Endothelial cell (in vitro differentiated cells): ENCODE measurements around the gene TRAF4. TPM values are rescaled to one million over a fixed set of nuclear protein-coding genes. Genes with fewer than 3 reads are reported as not detected.

ENCODE experiments used
- DNase-seq: peaks from one replicate; pipeline ENCODE4 v3.0.0; 2021; ENCODE audit warnings: low spot score
- H3K27ac Mint-ChIP-seq: one replicate; pipeline ENCODE4 v1.8.0; 2021; ENCODE audit warnings: mixed read lengths, inconsistent platforms; ENCODE audit not compliant: unreplicated experiment
- H3K27me3 Mint-ChIP-seq: one replicate; pipeline ENCODE4 v1.8.0; 2021; ENCODE audit warnings: mild to moderate bottlenecking, moderate library complexity, mixed read lengths, inconsistent platforms; ENCODE audit not compliant: unreplicated experiment
- H3K36me3 Mint-ChIP-seq: one replicate; pipeline ENCODE4 v1.8.0; 2021; ENCODE audit warnings: mild to moderate bottlenecking, low read depth, mixed read lengths, inconsistent platforms; ENCODE audit not compliant: unreplicated experiment
- H3K4me1 Mint-ChIP-seq: one replicate; pipeline ENCODE4 v1.8.0; 2021; ENCODE audit warnings: mild to moderate bottlenecking, mixed read lengths, inconsistent platforms; ENCODE audit not compliant: unreplicated experiment
- H3K4me3 Mint-ChIP-seq: one replicate; pipeline ENCODE4 v1.8.0; 2021; ENCODE audit warnings: mild to moderate bottlenecking, mixed read lengths, inconsistent platforms; ENCODE audit not compliant: unreplicated experiment
- H3K9me3 Mint-ChIP-seq: one replicate; pipeline ENCODE4 v1.8.0; 2021; ENCODE audit warnings: mixed read lengths, inconsistent platforms; ENCODE audit not compliant: unreplicated experiment
- CTCF ChIP-seq: fragments of 200-600 bp; sonication (generic); IDR thresholded peaks from one replicate; pipeline ENCODE4 v1.5.0; 2021; ENCODE audit warnings: antibody characterized with exemption; ENCODE audit not compliant: unreplicated experiment
- total RNA-seq: library from RNA; stranded (reverse); fragmentation: NEBNext Ultra II Directional; extraction: Animal tissue kit (Norgen Biotek cat#: 25700); gene quantifications from one replicate; pipeline ENCODE4 v1.2.1, GENCODE V29; 2021; ENCODE audit not compliant: unreplicated experiment

Gene TRAF4
- total RNA-seq, 1 donor from 2014 or later: 166 TPM

DNA sequence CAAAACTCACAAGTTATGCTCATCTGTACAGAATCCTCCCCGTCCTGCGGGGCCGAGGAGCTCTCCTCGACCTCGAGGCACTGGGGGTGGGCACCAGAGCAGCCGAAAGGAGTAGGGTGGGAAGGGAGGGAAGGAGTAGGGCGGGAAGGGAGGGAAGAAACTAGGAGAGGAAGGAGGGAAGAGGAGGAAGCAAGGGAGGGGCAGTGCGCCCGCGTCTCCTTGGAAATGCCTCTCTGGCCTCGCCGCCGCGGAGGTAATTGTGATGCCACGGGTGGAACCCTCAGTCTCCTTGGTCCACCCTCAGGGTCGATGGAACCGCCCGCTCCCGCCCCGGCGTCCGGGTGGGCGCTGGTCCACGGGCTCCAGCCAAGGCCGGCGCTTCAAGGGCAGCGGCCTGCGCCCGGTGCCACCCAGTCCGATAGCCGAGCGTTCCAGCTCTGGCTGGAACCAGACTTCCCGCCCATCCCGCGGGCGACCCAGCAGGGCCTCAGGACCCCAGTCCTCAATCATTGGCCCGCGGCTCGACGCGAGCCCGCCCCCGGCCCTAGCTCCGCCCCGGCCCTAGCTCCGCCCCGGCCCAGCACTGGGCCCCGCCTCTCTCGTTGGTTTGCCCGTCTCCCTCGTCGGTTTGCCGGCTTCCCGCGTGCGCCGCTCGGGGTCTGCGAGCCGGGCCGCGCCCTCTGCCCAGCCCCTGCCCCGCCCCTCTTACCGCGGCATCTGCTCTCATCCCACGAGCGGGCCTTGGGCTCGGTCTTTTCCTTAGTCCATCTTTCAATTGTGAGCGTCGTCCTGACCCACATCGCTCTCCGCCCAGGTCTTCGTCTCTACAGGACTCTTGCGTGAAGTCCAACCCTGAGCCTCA, 32.7 kb upstream of the TRAF4 start:
- Mint-ChIP-seq H3K27ac (peak overlapping the region; percentile 98), H3K36me3 (peaks cover 26% of the 10 kb centered on the region), H3K4me1 (peaks cover 17% of the 10 kb centered on the region), H3K27me3 (peaks cover 23% of the 10 kb centered on the region), H3K4me3 (peak overlapping the region; percentile 97), H3K9me3 (no peaks in the 10 kb centered on the region)
- no peak for TF ChIP-seq CTCF
- peak; percentile 97 for DNase-seq

GRCh38 chr17:28711723-28712031, 32.1 kb upstream of the TRAF4 start, which contains the start of gene PROCA1:
TSS of gene PROCA1 (minus strand) at chr17:28711888. CDS start at chr17:28711660, 228 bp downstream.
- TF ChIP-seq CTCF: no peak
- peaks cover 23% of the 10 kb centered on the region for H3K36me3 Mint-ChIP-seq
- peak within 1 kb of the TSS; percentile 97 for H3K4me3 Mint-ChIP-seq
- H3K9me3 Mint-ChIP-seq: no peaks in the 10 kb centered on the region
- H3K27ac Mint-ChIP-seq: peak within 1 kb of the TSS; percentile 98
- H3K4me1 Mint-ChIP-seq: peaks cover 17% of the 10 kb centered on the region
- no peak for DNase-seq
- peaks cover 23% of the 10 kb centered on the region for H3K27me3 Mint-ChIP-seq

GRCh38 chr17:28712032-28712704, 31.6 kb upstream of the TRAF4 start:
- H3K36me3 Mint-ChIP-seq: peaks cover 23% of the 10 kb centered on the region
- H3K9me3 Mint-ChIP-seq: no peaks in the 10 kb centered on the region
- peak; percentile 65 for DNase-seq
- peak overlapping the region; percentile 90 for H3K4me3 Mint-ChIP-seq
- peaks cover 16% of the 10 kb centered on the region for H3K4me1 Mint-ChIP-seq
- H3K27me3 Mint-ChIP-seq: peaks cover 23% of the 10 kb centered on the region
- TF ChIP-seq CTCF: no peak
- H3K27ac Mint-ChIP-seq: peak overlapping the region; percentile 70

DNA sequence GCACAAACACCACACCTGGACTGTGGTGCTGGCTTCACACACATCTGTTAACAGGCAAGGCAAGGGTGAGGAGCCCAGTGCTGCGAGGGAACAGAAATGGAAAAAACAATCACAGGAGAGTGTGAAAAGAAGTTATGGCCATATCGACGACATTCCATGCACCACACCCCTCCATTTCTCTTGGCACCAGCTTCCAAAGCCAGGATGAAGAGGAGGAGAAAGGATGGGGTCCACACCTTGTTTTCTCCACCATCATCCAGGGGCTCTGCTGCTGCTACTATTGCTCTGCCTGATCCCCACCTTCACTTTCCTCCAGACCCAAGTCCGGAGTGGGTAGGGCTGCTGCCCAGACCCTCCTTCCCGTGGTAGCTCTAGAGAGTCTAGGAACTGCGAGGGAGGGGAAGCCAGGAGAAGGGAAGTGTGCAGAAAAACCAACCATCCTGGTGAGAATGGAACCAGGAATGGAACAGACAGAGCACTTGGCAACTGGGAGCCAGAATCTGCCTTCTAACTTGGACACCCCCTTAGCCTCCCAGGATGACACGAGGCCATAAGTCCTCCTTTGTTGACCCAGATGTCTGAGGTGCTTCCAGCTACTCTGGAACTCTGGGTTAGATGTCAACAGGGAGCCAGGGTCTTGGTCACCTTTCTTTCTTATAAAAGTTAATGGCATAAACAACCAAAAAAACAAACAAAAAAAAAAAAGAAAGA, 31.0 kb upstream of the TRAF4 start:
- peak overlapping the region; percentile 80 for H3K4me3 Mint-ChIP-seq
- TF ChIP-seq CTCF: no peak
- peak overlapping the region; percentile 11 for H3K27ac Mint-ChIP-seq
- no peak for DNase-seq
- no peaks in the 10 kb centered on the region for H3K9me3 Mint-ChIP-seq
- peaks cover 11% of the 10 kb centered on the region for H3K4me1 Mint-ChIP-seq
- H3K27me3 Mint-ChIP-seq: peaks cover 22% of the 10 kb centered on the region
- H3K36me3 Mint-ChIP-seq: peaks cover 18% of the 10 kb centered on the region
